ENCODE data around the gene FAM78B. TPM values are rescaled to one million over a fixed set of nuclear protein-coding genes. Genes with fewer than 3 reads are reported as not detected.

FAM78B gene
- total and polyA plus RNA-seq, 2 donors (not counting 3 experiments of a cell fraction or from before 2014, with no cell fraction given) = 0.10 TPM; not detected in 1

DNA sequence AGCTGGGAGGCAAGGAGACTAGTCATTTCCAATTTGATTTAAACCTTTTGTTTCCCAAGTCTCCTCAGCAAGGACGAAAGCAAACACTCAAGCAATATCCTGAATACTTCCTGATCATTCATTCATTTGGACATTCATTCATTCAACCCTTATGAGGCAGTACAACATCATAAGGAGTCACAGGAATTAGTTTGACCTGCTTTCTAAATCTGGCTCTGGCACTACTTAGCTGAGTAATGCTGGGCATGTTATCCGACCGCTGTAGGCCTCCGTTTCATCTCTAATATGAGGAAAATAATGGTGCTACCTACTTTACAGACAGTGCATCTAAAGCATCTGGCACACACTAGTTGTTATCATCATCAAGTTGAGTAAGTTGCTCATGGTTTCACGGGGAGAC lies 11.7 kb downstream of the FAM78B start:
- intact Hi-C loops (cut with micrococcal nuclease) (no loop called here), dilution Hi-C loops (cut with MboI; ENCODE audit: extremely low pct_ligation_motif_present, low sequenced_read_pairs) (no loop called here)
- Histone ChIP-seq H3K79me2 (ENCODE audit: control insufficient read depth, insufficient read depth, low read length) (no peaks in the 10 kb centered on the region), H3K27me3 (ENCODE audit: control insufficient read depth in 2 of 2, insufficient read depth in 2 of 2, low read length in 2 of 2) (no peaks in the 10 kb centered on the region), H3K9me3 (replicated peaks; ENCODE audit: control insufficient read depth, insufficient read depth, low read length) (no peaks in the 10 kb centered on the region), H3K4me2 (ENCODE audit: insufficient read depth, low read length) (no peak overlapping the region), H3K36me3 (ENCODE audit: control insufficient read depth in 2 of 2, extremely low read depth in 1 of 2, insufficient read depth in 2 of 2, low read length in 2 of 2) (no peaks in the 10 kb centered on the region), H3K9me1 (replicated peaks; ENCODE audit: control insufficient read depth, extremely low read depth, insufficient read depth, low read length) (no peaks in the 10 kb centered on the region), H3K27ac (ENCODE audit: insufficient read depth, low read depth, low read length) (no peak overlapping the region), H3K4me3 (replicated peaks in 1 of 3; ENCODE audit: insufficient read depth in 1 of 3, low read depth in 1 of 3, low read length in 3 of 3) (no peak overlapping the region), H2AFZ (ENCODE audit: low read depth, low read length) (no peak overlapping the region), H3K9ac (replicated peaks; ENCODE audit: extremely low read depth, insufficient read depth, low read length) (no peak overlapping the region), H4K20me1 (replicated peaks; ENCODE audit: control insufficient read depth, extremely low read depth, insufficient read depth, low read length) (no peaks in the 10 kb centered on the region), H3K4me1 (ENCODE audit: control insufficient read depth, extremely low read depth, insufficient read depth, low read length) (no peaks in the 10 kb centered on the region)
- ChIA-PET POLR2A (no interaction called here), CTCF (no interaction called here)
- FAIRE-seq = no peak
- no peak for DNase-seq (ENCODE audit: low read depth, low spot score)
- TF ChIP-seq GATA2 (IDR thresholded peaks at IDR 0.05; ENCODE audit: insufficient read depth, insufficient read length, low read depth, low read length) (no peak), MYC (IDR thresholded peaks at IDR 0.05; ENCODE audit: low read depth, low read length) (no peak), JUN (IDR thresholded peaks at IDR 0.05; ENCODE audit: borderline replicate concordance, insufficient read depth, insufficient read length, low read depth) (no peak), EZH2 (IDR thresholded peaks at IDR 0.05; ENCODE audit: borderline replicate concordance, low read depth, low read length, severe bottlenecking) (no peak), POLR2A (IDR thresholded peaks at IDR 0.05; ENCODE audit: low read depth, low read length) (no peak)
- no TSS peak for BruUV-seq (replicated peaks)

DNA sequence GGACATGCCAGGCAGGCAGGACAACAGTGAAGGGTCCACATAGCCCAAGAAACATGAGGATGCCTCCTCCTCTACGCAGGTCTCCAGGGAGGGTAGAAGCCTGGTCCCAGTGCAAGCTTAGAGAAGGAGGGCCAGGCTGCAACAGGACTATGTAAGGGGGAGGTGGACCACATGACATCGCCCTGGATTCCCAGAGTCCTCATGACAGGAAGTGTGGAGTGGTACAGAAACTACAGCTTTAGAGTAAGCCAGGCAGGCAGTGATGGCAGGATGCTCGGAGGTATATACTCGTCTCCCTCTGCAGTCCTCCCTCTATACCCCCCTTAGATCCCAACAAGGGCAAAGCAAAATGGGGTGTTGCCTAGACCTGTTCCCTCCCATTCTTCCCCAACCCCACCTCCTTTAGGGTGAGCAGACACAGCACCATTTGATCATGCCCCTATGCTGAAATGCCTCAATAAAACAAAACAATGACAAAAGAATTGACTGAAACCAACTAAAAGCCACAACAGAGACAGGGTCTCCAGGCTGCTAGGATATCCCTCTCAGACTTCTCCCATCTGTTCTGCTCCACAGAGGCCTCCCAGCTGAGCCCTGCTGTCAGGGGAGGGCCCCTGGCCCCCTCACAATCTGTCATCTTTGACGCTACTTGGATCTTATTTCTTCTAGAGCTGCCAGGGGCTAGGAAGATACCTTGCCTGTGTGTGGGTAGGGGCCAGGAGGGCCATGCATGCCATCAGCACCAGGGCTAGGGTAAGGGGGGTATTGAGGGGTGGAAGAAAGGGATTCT lies 13.1 kb downstream of the FAM78B start:
- Histone ChIP-seq H3K79me2 (ENCODE audit: control insufficient read depth, insufficient read depth, low read length) (no peaks in the 10 kb centered on the region), H3K9ac (replicated peaks; ENCODE audit: extremely low read depth, insufficient read depth, low read length) (no peak overlapping the region), H3K4me1 (ENCODE audit: control insufficient read depth, extremely low read depth, insufficient read depth, low read length) (no peaks in the 10 kb centered on the region), H2AFZ (ENCODE audit: low read depth, low read length) (no peak overlapping the region), H3K9me1 (replicated peaks; ENCODE audit: control insufficient read depth, extremely low read depth, insufficient read depth, low read length) (no peaks in the 10 kb centered on the region), H3K4me2 (ENCODE audit: insufficient read depth, low read length) (no peak overlapping the region), H3K9me3 (replicated peaks; ENCODE audit: control insufficient read depth, insufficient read depth, low read length) (no peaks in the 10 kb centered on the region), H3K4me3 (replicated peaks in 1 of 3; ENCODE audit: insufficient read depth in 1 of 3, low read depth in 1 of 3, low read length in 3 of 3) (no peak overlapping the region), H4K20me1 (replicated peaks; ENCODE audit: control insufficient read depth, extremely low read depth, insufficient read depth, low read length) (no peaks in the 10 kb centered on the region), H3K27me3 (ENCODE audit: control insufficient read depth in 2 of 2, insufficient read depth in 2 of 2, low read length in 2 of 2) (no peaks in the 10 kb centered on the region), H3K27ac (ENCODE audit: insufficient read depth, low read depth, low read length) (no peak overlapping the region), H3K36me3 (ENCODE audit: control insufficient read depth in 2 of 2, extremely low read depth in 1 of 2, insufficient read depth in 2 of 2, low read length in 2 of 2) (no peaks in the 10 kb centered on the region)
- no TSS peak for BruUV-seq (replicated peaks)
- ChIA-PET CTCF (no interaction called here), POLR2A (no interaction called here)
- intact Hi-C loops (cut with micrococcal nuclease) = no loop called here
- FAIRE-seq (no peak), DNase-seq (ENCODE audit: low read depth, low spot score) (no peak)
- dilution Hi-C loops (cut with MboI; ENCODE audit: extremely low pct_ligation_motif_present, low sequenced_read_pairs) = no loop called here
- no peak for TF ChIP-seq POLR2AphosphoS5 (IDR thresholded peaks at IDR 0.05; ENCODE audit: insufficient read depth, low read depth, low read length)
- TF ChIP-seq POLR2A (IDR thresholded peaks at IDR 0.05; ENCODE audit: low read depth, low read length) = no peak
- TF ChIP-seq JUN (IDR thresholded peaks at IDR 0.05; ENCODE audit: borderline replicate concordance, insufficient read depth, insufficient read length, low read depth) = no peak
- TF ChIP-seq, protein P1, sequence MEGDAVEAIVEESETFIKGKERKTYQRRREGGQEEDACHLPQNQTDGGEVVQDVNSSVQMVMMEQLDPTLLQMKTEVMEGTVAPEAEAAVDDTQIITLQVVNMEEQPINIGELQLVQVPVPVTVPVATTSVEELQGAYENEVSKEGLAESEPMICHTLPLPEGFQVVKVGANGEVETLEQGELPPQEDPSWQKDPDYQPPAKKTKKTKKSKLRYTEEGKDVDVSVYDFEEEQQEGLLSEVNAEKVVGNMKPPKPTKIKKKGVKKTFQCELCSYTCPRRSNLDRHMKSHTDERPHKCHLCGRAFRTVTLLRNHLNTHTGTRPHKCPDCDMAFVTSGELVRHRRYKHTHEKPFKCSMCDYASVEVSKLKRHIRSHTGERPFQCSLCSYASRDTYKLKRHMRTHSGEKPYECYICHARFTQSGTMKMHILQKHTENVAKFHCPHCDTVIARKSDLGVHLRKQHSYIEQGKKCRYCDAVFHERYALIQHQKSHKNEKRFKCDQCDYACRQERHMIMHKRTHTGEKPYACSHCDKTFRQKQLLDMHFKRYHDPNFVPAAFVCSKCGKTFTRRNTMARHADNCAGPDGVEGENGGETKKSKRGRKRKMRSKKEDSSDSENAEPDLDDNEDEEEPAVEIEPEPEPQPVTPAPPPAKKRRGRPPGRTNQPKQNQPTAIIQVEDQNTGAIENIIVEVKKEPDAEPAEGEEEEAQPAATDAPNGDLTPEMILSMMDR (IDR thresholded peaks at IDR 0.05; ENCODE audit: extremely low read depth in 1 of 2, insufficient read depth in 1 of 2, low read depth in 1 of 2, low read length in 2 of 2) = no peak
- TF ChIP-seq FOS (IDR thresholded peaks at IDR 0.05; ENCODE audit: borderline replicate concordance, insufficient read depth, low read length) = no peak
- TF ChIP-seq, protein P2, sequence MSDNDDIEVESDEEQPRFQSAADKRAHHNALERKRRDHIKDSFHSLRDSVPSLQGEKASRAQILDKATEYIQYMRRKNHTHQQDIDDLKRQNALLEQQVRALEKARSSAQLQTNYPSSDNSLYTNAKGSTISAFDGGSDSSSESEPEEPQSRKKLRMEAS (IDR thresholded peaks at IDR 0.05; ENCODE audit: insufficient read depth, insufficient read length) = no peak
- TF ChIP-seq MYC (IDR thresholded peaks at IDR 0.05; ENCODE audit: low read depth, low read length) = no peak
- no peak for TF ChIP-seq GATA2 (IDR thresholded peaks at IDR 0.05; ENCODE audit: insufficient read depth, insufficient read length, low read depth, low read length)
